Activated CD4-positive, alpha-beta T cell treated with anti-CD3 and anti-CD28 coated beads, Interleukin-2, amount 50 U/mL, for 16 hours (primary cell): ENCODE data around the gene NPR1.
A peak's percentile ranks its signal among the peaks of the same experiment; 100 is the strongest.
"Not testable (repeated sequence)": the region's sequence is repeated elsewhere in the genome, so short reads cannot be mapped to it uniquely, and the experiment has no call there.

Experiments
- DNase-seq: peaks from one replicate; pipeline ENCODE4 v3.0.0-alpha.2; 2020

NPR1 gene

GRCh38 chr1:153649863-153650235, 28.6 kb upstream of the NPR1 start:
- no peak for DNase-seq

GRCh38 chr1:153651771-153652170, 26.7 kb upstream of the NPR1 start:
- DNase-seq: no peak

- DNase-seq: no peak
Measured at GRCh38 chr1:153652805-153653500, 25.5 kb upstream of the NPR1 start.

- no peak for DNase-seq
Measured at GRCh38 chr1:153655333-153655732, 23.2 kb upstream of the NPR1 start.

GRCh38 chr1:153658400-153659174, 19.9 kb upstream of the NPR1 start, which contains the start of gene SNAPIN:
Gene SNAPIN, plus strand, starts transcription at chr1:153658703. Its CDS starts 41 bp downstream, at chr1:153658744.
- peak; percentile 93 for DNase-seq

GRCh38 chr1:153659175-153659534, 19.3 kb upstream of the NPR1 start:
- no peak for DNase-seq

- no peak for DNase-seq
Measured at GRCh38 chr1:153659656-153660055, 18.8 kb upstream of the NPR1 start.

GRCh38 chr1:153661111-153661708, 17.3 kb upstream of the NPR1 start:
- no peak for DNase-seq

- no peak for DNase-seq
Measured at GRCh38 chr1:153662269-153662668, 16.2 kb upstream of the NPR1 start.

- no peak for DNase-seq
Measured at GRCh38 chr1:153663211-153663610, 15.3 kb upstream of the NPR1 start.

GRCh38 chr1:153667439-153667838, 11.0 kb upstream of the NPR1 start:
- no peak for DNase-seq

GRCh38 chr1:153668672-153669071, 9.8 kb upstream of the NPR1 start:
- DNase-seq: not testable (repeated sequence)

GRCh38 chr1:153669606-153670005, 8.9 kb upstream of the NPR1 start:
- no peak for DNase-seq

GRCh38 chr1:153670257-153670858, 8.1 kb upstream of the NPR1 start:
- no peak for DNase-seq

GRCh38 chr1:153670859-153671627, 7.4 kb upstream of the NPR1 start, which contains the start of gene ILF2:
Gene ILF2, minus strand, starts transcription at chr1:153670993. Its CDS starts 71 bp downstream, at chr1:153670922.
- DNase-seq: peak; percentile 99

- DNase-seq: peak; percentile 68
Measured at GRCh38 chr1:153671628-153672353, 6.7 kb upstream of the NPR1 start.

GRCh38 chr1:153673511-153673910, 5.0 kb upstream of the NPR1 start:
- DNase-seq: no peak

GRCh38 chr1:153677718-153678518, 570 bp upstream of the NPR1 start:
- peak; percentile 54 for DNase-seq

GRCh38 chr1:153679337-153680119, 1.0 kb downstream of the NPR1 start:
- no peak for DNase-seq

GRCh38 chr1:153680120-153680403, 1.6 kb downstream of the NPR1 start:
- no peak for DNase-seq

- no peak for DNase-seq
Measured at GRCh38 chr1:153682730-153683129, 4.2 kb downstream of the NPR1 start.
